WTC11 (cell line): ENCODE measurements around the gene TDRD9.

Source experiments
- NR3C1 ChIP-seq: sonication (generic); formaldehyde crosslinking; conservative IDR thresholded peaks from 2 replicates; pipeline ENCODE4 v1.8.1; 2023; ENCODE audit warnings: low read depth, mild to moderate bottlenecking, missing genetic modification reagents
- SP1 ChIP-seq: sonication (generic); formaldehyde crosslinking; conservative IDR thresholded peaks from 2 replicates; pipeline ENCODE4 v1.8.1; 2022; ENCODE audit warnings: missing genetic modification reagents
- ZBTB21 ChIP-seq: sonication (generic); formaldehyde crosslinking; IDR thresholded peaks from 2 replicates; pipeline ENCODE4 v1.8.1; 2023; ENCODE audit warnings: mild to moderate bottlenecking, missing genetic modification reagents, borderline replicate concordance
- TF ChIP-seq, protein P1 (sequence below): fragments of 200-600 bp; IDR thresholded peaks from 2 replicates; pipeline ENCODE4 v1.8.0; 2022; ENCODE audit warnings: antibody characterized with exemption

GRCh38 chr14:103881268-103882201 lies 46.7 kb upstream of the TDRD9 start:
- TF ChIP-seq SP1 (no peak), ZBTB21 (CRISPR knock-in tag) (no peak), NR3C1 (CRISPR knock-in tag) (no peak)
- TF ChIP-seq, protein P1, sequence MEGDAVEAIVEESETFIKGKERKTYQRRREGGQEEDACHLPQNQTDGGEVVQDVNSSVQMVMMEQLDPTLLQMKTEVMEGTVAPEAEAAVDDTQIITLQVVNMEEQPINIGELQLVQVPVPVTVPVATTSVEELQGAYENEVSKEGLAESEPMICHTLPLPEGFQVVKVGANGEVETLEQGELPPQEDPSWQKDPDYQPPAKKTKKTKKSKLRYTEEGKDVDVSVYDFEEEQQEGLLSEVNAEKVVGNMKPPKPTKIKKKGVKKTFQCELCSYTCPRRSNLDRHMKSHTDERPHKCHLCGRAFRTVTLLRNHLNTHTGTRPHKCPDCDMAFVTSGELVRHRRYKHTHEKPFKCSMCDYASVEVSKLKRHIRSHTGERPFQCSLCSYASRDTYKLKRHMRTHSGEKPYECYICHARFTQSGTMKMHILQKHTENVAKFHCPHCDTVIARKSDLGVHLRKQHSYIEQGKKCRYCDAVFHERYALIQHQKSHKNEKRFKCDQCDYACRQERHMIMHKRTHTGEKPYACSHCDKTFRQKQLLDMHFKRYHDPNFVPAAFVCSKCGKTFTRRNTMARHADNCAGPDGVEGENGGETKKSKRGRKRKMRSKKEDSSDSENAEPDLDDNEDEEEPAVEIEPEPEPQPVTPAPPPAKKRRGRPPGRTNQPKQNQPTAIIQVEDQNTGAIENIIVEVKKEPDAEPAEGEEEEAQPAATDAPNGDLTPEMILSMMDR = no peak
